ENCODE data around the gene MUL1.

MUL1 gene

GRCh38 chr1:20470194-20470593 is 37.8 kb downstream of the MUL1 start:
- DNase-seq (ENCODE audit: low spot score): peak; percentile 77

- DNase-seq (ENCODE audit: low spot score): no peak
These were observed 38.4 kb downstream of the MUL1 start for GRCh38 chr1:20469406-20470076.

- DNase-seq (ENCODE audit: low spot score): no peak
These were observed 41.7 kb downstream of the MUL1 start for GRCh38 chr1:20466273-20466672.

- no peak for DNase-seq (ENCODE audit: low spot score)
These were observed 42.8 kb downstream of the MUL1 start for GRCh38 chr1:20465187-20465586.

GRCh38 chr1:20463502-20463901 is 44.4 kb downstream of the MUL1 start:
- DNase-seq (ENCODE audit: low spot score): no peak

- peak; percentile 80 for DNase-seq (ENCODE audit: low spot score)
These were observed 45.6 kb downstream of the MUL1 start for GRCh38 chr1:20462397-20462796.

- DNase-seq (ENCODE audit: low spot score): no peak
These were observed 49.2 kb downstream of the MUL1 start for GRCh38 chr1:20458717-20459116.

GRCh38 chr1:20454004-20454403 is 53.9 kb downstream of the MUL1 start:
- DNase-seq (ENCODE audit: low spot score): no peak

- DNase-seq (ENCODE audit: low spot score): no peak
These were observed 58.1 kb downstream of the MUL1 start for GRCh38 chr1:20449735-20450311.

All from globus pallidus (tissue), 1 donor.